OCI-LY1 (cell line): Measurements from ENCODE around the gene MPHOSPH8.

Source experiments
- H2AFZ ChIP-seq: fragments of 200-600 bp; sonication (generic), shearing (Covaris generic); 2 replicates; pipeline ENCODE4 v1.6.0; 2014; ENCODE audit warnings: antibody characterized with exemption, mild to moderate bottlenecking, low read length
- H3F3A ChIP-seq: fragments of 200-600 bp; sonication (generic), shearing (Covaris generic); 2 replicates; pipeline ENCODE4 v1.6.0; 2014; ENCODE audit warnings: mild to moderate bottlenecking, antibody characterized with exemption, low read length, moderate library complexity; ENCODE audit not compliant: insufficient read depth
- H3K27ac ChIP-seq: fragments of 200-600 bp; sonication (generic); 2 replicates; pipeline ENCODE4 v1.5.1; 2014; ENCODE audit warnings: low read length, mixed run types, mild to moderate bottlenecking, low read depth; ENCODE audit not compliant: poor library complexity, severe bottlenecking
- H3K27me3 ChIP-seq: fragments of 200-600 bp; sonication (generic); 2 replicates; pipeline ENCODE4 v1.6.0; 2014; ENCODE audit warnings: antibody characterized with exemption, mild to moderate bottlenecking, low read length, moderate library complexity; ENCODE audit not compliant: insufficient read depth
- H3K36me3 ChIP-seq: fragments of 200-600 bp; sonication (generic); 2 replicates; pipeline ENCODE4 v1.6.1; 2014; ENCODE audit warnings: mild to moderate bottlenecking, antibody characterized with exemption, low read length, moderate library complexity, mixed read lengths; ENCODE audit not compliant: insufficient read depth
- H3K4me1 ChIP-seq: fragments of 200-600 bp; sonication (generic); 2 replicates; pipeline ENCODE4 v1.5.1; 2014; ENCODE audit warnings: mild to moderate bottlenecking, low read length, moderate library complexity; ENCODE audit not compliant: insufficient read depth, severe bottlenecking
- H3K4me2 ChIP-seq: fragments of 200-600 bp; sonication (generic), shearing (Covaris generic); 2 replicates; pipeline ENCODE4 v1.6.1; 2014; ENCODE audit warnings: low read length
- H3K4me3 ChIP-seq: fragments of 200-600 bp; sonication (generic); 2 replicates; pipeline ENCODE4 v1.5.1; 2014; ENCODE audit warnings: low read length, low read depth, mild to moderate bottlenecking, mixed read lengths; ENCODE audit not compliant: poor library complexity, severe bottlenecking
- H3K79me2 ChIP-seq: fragments of 200-600 bp; shearing (Covaris generic); 2 replicates; pipeline ENCODE4 v1.6.1; 2016; ENCODE audit warnings: mixed run types, low read length, mixed read lengths; ENCODE audit not compliant: insufficient read depth
- H3K9ac ChIP-seq: fragments of 200-600 bp; sonication (generic), shearing (Covaris generic); 2 replicates; pipeline ENCODE4 v1.6.1; 2014; ENCODE audit warnings: mild to moderate bottlenecking, low read length, mixed read lengths
- H3K9me2 ChIP-seq: fragments of 200-600 bp; sonication (generic), shearing (Covaris generic); 2 replicates; pipeline ENCODE4 v1.6.1; 2014; ENCODE audit warnings: low read depth, mild to moderate bottlenecking, low read length, mixed read lengths
- H3K9me3 ChIP-seq: fragments of 200-600 bp; shearing (Covaris generic); 2 replicates; pipeline ENCODE4 v1.6.1; 2014; ENCODE audit warnings: low read length, mixed read lengths
- H4K20me1 ChIP-seq: fragments of 200-600 bp; sonication (generic), shearing (Covaris generic); 2 replicates; pipeline ENCODE4 v1.6.0; 2016; ENCODE audit warnings: mild to moderate bottlenecking, low read length; ENCODE audit not compliant: insufficient read depth
- EZH2 ChIP-seq: fragments of 200-600 bp; sonication (generic), shearing (Covaris generic); IDR thresholded peaks from 2 replicates; pipeline ENCODE4 v1.8.0; 2017; ENCODE audit warnings: borderline replicate concordance, mixed run types, mild to moderate bottlenecking, antibody characterized with exemption, low read length, moderate library complexity, mixed read lengths
- TF ChIP-seq, protein P1 (sequence below): fragments of 200-600 bp; sonication (generic), shearing (Covaris generic); IDR thresholded peaks from 2 replicates; pipeline ENCODE4 v1.5.1; 2017; ENCODE audit warnings: mild to moderate bottlenecking, antibody characterized with exemption, low read length, moderate library complexity, mixed read lengths

MPHOSPH8 gene

DNA sequence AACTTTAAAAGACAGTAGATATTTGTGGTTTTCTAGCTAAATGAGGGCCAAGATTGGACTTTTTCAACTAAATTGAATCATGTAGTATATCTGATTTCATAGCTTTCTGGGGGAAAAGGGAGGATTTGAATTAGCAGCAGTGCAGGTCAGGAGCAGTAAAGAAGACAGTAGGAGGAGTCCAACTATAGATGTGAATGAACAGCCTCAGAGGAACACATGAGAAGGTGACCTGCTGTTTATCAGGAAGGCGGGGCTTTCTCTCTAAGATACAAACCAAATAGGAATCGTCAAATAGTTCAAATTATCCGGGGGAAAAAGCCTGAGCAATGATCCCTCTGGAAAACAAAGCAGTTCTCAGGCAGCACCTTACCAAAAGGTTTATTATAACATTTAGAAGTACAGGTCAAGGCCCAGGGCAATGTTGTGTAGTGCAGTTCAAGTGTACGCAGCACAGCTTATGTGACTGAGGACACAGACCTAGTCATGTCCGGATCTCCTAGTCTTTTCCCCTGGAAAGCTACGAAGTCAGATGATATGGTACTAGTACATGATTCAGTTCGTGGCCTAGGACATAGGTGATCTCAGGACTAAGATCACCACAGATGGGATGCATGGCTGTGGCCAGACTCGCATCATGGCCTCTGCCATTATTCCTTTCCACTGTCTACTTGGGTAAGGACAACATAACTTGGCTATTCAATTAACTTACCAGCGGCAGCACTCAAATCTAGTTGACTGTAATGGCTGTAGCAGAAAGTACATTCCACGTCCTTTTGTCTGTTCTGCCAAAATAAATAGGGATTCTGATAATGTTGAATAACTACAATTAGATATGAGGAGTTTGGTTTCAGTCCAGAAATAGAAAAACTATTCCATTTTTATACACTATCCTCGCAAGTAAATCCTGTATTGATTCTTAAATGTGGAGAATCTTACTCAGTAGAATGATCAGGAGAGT, 40.3 kb downstream of the MPHOSPH8 start:
- Histone ChIP-seq H3F3A (peaks cover 2% of the 10 kb centered on the region; the same call in 1 of the 2 replicates), H3K9me2 (no peaks in the 10 kb centered on the region), H3K4me1 (no peaks in the 10 kb centered on the region), H3K27me3 (no peaks in the 10 kb centered on the region), H3K4me2 (no peak overlapping the region), H3K36me3 (peaks cover 88% of the 10 kb centered on the region), H3K79me2 (no peaks in the 10 kb centered on the region), H3K9ac (no peak overlapping the region), H4K20me1 (no peaks in the 10 kb centered on the region), H3K9me3 (no peaks in the 10 kb centered on the region), H2AFZ (no peak overlapping the region), H3K4me3 (no peak overlapping the region), H3K27ac (no peak overlapping the region)
- no peak for TF ChIP-seq EZH2
- TF ChIP-seq, protein P1, sequence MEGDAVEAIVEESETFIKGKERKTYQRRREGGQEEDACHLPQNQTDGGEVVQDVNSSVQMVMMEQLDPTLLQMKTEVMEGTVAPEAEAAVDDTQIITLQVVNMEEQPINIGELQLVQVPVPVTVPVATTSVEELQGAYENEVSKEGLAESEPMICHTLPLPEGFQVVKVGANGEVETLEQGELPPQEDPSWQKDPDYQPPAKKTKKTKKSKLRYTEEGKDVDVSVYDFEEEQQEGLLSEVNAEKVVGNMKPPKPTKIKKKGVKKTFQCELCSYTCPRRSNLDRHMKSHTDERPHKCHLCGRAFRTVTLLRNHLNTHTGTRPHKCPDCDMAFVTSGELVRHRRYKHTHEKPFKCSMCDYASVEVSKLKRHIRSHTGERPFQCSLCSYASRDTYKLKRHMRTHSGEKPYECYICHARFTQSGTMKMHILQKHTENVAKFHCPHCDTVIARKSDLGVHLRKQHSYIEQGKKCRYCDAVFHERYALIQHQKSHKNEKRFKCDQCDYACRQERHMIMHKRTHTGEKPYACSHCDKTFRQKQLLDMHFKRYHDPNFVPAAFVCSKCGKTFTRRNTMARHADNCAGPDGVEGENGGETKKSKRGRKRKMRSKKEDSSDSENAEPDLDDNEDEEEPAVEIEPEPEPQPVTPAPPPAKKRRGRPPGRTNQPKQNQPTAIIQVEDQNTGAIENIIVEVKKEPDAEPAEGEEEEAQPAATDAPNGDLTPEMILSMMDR = no peak

DNA sequence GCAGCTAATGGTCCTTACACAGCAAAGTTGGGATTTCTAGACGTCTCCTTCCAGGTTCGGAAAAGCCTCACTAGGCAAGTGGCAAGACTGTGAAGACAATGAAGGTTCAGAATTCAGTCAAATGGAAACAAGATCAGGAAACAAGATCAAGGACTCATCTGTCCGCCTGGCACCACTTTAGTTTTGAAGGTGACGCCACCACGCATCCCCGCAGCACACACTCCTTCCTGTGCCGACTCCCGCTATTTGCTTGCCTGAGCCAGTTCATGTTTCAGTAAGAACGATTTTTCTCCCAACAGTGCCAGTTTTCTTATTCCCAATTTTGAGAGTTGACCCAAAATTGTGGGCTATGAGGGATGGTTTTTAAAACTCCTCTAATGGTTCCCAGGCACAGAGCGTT, 41.4 kb downstream of the MPHOSPH8 start:
- Histone ChIP-seq H3K9me2 (no peaks in the 10 kb centered on the region), H2AFZ (no peak overlapping the region), H3F3A (no peaks in the 10 kb centered on the region), H3K9me3 (no peaks in the 10 kb centered on the region), H3K27me3 (no peaks in the 10 kb centered on the region), H3K9ac (no peak overlapping the region), H3K4me2 (no peak overlapping the region), H3K79me2 (no peaks in the 10 kb centered on the region), H3K4me3 (no peak overlapping the region), H3K36me3 (peaks cover 76% of the 10 kb centered on the region), H4K20me1 (no peaks in the 10 kb centered on the region), H3K27ac (no peak overlapping the region), H3K4me1 (no peaks in the 10 kb centered on the region)
- TF ChIP-seq, protein P1 = no peak
- no peak for TF ChIP-seq EZH2

DNA sequence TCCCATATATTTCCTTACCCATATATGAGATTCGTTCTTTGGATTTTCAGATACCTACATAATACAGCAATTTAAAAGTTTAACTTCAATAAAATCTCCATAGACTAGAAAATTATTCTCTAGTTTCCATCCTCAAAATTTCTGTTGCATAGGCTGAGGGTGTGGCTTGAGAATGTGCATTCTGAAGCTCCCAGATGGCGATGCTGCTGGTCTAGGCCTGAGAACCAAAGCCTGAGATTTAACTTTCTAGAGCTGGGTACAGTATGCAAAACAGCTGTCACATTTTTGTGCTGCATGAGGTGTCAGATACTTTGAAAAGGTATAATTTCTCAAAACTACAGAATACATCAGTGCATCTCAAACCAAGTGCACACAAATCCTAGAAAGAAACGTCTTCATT, 42.7 kb downstream of the MPHOSPH8 start:
- Histone ChIP-seq H3K4me2 (no peak overlapping the region), H3K9me2 (no peaks in the 10 kb centered on the region), H3K27me3 (no peaks in the 10 kb centered on the region), H3K9ac (no peak overlapping the region), H3K4me3 (no peak overlapping the region), H3K79me2 (no peaks in the 10 kb centered on the region), H4K20me1 (no peaks in the 10 kb centered on the region), H3K4me1 (no peaks in the 10 kb centered on the region), H3K27ac (no peak overlapping the region), H3K36me3 (peaks cover 63% of the 10 kb centered on the region), H2AFZ (no peak overlapping the region), H3F3A (no peaks in the 10 kb centered on the region), H3K9me3 (no peaks in the 10 kb centered on the region)
- TF ChIP-seq EZH2 = no peak
